AG04449 (cell line): ENCODE measurements around the gene RHEBL1.

Source experiments
- CTCF ChIA-PET: fragments of 350-600 bp; formaldehyde crosslinking; extraction: SDS; loops from one replicate; lab custom pipeline; 2021; ENCODE audit warnings: antibody characterized with exemption; lab: Yijun Ruan, JAX
- POLR2A ChIA-PET: fragments of 400-600, 350-600 bp; formaldehyde crosslinking; extraction: SDS; loops from one replicate; lab custom pipeline; 2020; ENCODE audit warnings: antibody characterized with exemption, inconsistent platforms; lab: Yijun Ruan, JAX
- DNase-seq: peaks from one replicate; pipeline ENCODE4 v3.0.0-alpha.2; 2010; ENCODE audit warnings: low read depth, low spot score
- H3K4me3 ChIP-seq: 2 replicates; pipeline ENCODE4 v1.5.1; 2011; ENCODE audit warnings: low read depth, mild to moderate bottlenecking, control low read depth, low read length
- CTCF ChIP-seq: IDR thresholded peaks from one replicate; pipeline ENCODE4 v1.5.1; 2011; ENCODE audit warnings: mild to moderate bottlenecking, moderate library complexity, low read length, control low read depth, inconsistent platforms; ENCODE audit not compliant: insufficient read depth; ENCODE audit errors: missing control alignments

RHEBL1 gene

GRCh38 chr12:49030119-49030518, 39.7 kb downstream of the RHEBL1 start:
- H3K4me3 ChIP-seq = no peak overlapping the region
- POLR2A ChIA-PET = no interaction called here
- no peak for DNase-seq
- CTCF ChIA-PET = interaction anchor here (0.8 to 5.2 kb wide), 5 partner anchors 9 to 58 kb away, joined by 3 to 58 read pairs (median 6); no protein-coding TSS in a partner anchor
- TF ChIP-seq CTCF = no peak

- no peak for TF ChIP-seq CTCF
- ChIA-PET CTCF (interaction anchor here (0.6 to 5.2 kb wide), 5 partner anchors 8 to 91 kb away, joined by 3 to 58 read pairs (median 4); no protein-coding TSS in a partner anchor), POLR2A (interaction anchor here (0.6 to 1.0 kb wide), 2 partner anchors 9 to 41 kb away, joined by 3 to 4 read pairs; partner anchors contain the start of gene RHEBL1)
- no peak overlapping the region for H3K4me3 ChIP-seq
- no peak for DNase-seq
These were observed 41.0 kb downstream of the RHEBL1 start for GRCh38 chr12:49028666-49029275.

- H3K4me3 ChIP-seq = no peak overlapping the region
- DNase-seq = no peak
- no peak for TF ChIP-seq CTCF
- CTCF ChIA-PET = interaction anchor here (0.6 to 4.8 kb wide), 8 partner anchors 8 to 92 kb away, joined by 3 to 58 read pairs (median 4); no protein-coding TSS in a partner anchor
- POLR2A ChIA-PET = no interaction called here
These were observed 41.8 kb downstream of the RHEBL1 start for GRCh38 chr12:49027846-49028555.

GRCh38 chr12:49026678-49027480, 42.9 kb downstream of the RHEBL1 start:
- H3K4me3 ChIP-seq = no peak overlapping the region
- ChIA-PET CTCF (interaction anchor here (1.2 to 2.6 kb wide), 4 partner anchors 9 to 61 kb away, joined by 4 to 15 read pairs (median 4); no protein-coding TSS in a partner anchor), POLR2A (no interaction called here)
- no peak for TF ChIP-seq CTCF
- DNase-seq = no peak

- ChIA-PET CTCF (interaction anchor here (2.6 kb wide), 1 partner anchor 18 kb away, joined by 15 read pairs; no protein-coding TSS in a partner anchor), POLR2A (no interaction called here)
- no peak overlapping the region for H3K4me3 ChIP-seq
- TF ChIP-seq CTCF = no peak
- DNase-seq = no peak
These were observed 43.7 kb downstream of the RHEBL1 start for GRCh38 chr12:49026101-49026500.

GRCh38 chr12:49025463-49025862, 44.3 kb downstream of the RHEBL1 start:
- H3K4me3 ChIP-seq = no peak overlapping the region
- POLR2A ChIA-PET = no interaction called here
- DNase-seq = no peak
- CTCF ChIA-PET = interaction anchor here (2.6 kb wide), 1 partner anchor 18 kb away, joined by 15 read pairs; no protein-coding TSS in a partner anchor
- no peak for TF ChIP-seq CTCF
